ENCODE data around the gene GCM1. TPM values are rescaled to one million over a fixed set of nuclear protein-coding genes. Genes with fewer than 3 reads are reported as not detected.

GCM1 gene
- total RNA-seq, 6 experiments from 2014 or later = not detected

DNA sequence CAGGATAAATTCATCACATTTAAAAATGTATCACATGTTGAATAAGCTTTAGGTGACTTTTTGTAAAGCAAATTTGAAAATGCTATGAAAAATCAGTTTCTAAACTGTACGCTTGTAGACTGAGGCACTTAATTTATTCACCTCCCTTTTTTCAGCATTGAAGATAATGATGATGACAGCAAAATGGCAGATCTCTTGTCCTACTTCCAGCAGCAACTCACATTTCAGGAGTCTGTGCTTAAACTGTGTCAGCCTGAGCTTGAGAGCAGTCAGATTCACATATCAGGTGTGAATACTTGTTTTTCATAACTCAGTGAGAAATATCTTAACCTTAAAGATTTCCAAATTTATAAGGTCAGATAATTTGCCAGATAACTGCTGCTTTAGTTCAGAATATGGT, 67.8 kb downstream of the GCM1 start:
- TF ChIP-seq, protein P1, sequence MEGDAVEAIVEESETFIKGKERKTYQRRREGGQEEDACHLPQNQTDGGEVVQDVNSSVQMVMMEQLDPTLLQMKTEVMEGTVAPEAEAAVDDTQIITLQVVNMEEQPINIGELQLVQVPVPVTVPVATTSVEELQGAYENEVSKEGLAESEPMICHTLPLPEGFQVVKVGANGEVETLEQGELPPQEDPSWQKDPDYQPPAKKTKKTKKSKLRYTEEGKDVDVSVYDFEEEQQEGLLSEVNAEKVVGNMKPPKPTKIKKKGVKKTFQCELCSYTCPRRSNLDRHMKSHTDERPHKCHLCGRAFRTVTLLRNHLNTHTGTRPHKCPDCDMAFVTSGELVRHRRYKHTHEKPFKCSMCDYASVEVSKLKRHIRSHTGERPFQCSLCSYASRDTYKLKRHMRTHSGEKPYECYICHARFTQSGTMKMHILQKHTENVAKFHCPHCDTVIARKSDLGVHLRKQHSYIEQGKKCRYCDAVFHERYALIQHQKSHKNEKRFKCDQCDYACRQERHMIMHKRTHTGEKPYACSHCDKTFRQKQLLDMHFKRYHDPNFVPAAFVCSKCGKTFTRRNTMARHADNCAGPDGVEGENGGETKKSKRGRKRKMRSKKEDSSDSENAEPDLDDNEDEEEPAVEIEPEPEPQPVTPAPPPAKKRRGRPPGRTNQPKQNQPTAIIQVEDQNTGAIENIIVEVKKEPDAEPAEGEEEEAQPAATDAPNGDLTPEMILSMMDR (IDR thresholded peaks at IDR 0.05) = no peak
- no peak for DNase-seq
- H3K27me3 Mint-ChIP-seq (ENCODE audit: insufficient read depth) = no peaks in the 10 kb centered on the region
- no peak overlapping the region for H3K27ac Mint-ChIP-seq
- peaks cover 29% of the 10 kb centered on the region for H3K36me3 Mint-ChIP-seq (ENCODE audit: low read depth)
- H3K9me3 Mint-ChIP-seq = no peaks in the 10 kb centered on the region
- H3K4me3 Mint-ChIP-seq = no peak overlapping the region
- no peaks in the 10 kb centered on the region for H3K4me1 Mint-ChIP-seq (ENCODE audit: low read depth)

Other genes with a start within 250 kb of the GCM1 start
- not detected for gene GSTA3, start 239.1 kb downstream of the GCM1 start, total RNA-seq (2021; fragmentation: NEBNext Ultra II Directional; extraction: Animal tissue kit (Norgen Biotek cat#: 25700))
- gene GSTA4, start 153.6 kb downstream of the GCM1 start, total RNA-seq (2021; fragmentation: NEBNext Ultra II Directional; extraction: Animal tissue kit (Norgen Biotek cat#: 25700)) = 10 to 100 TPM; 15.5 to 21.2 (median 19.7) TPM
- gene CILK1, start 87.0 kb downstream of the GCM1 start, total RNA-seq (2021; fragmentation: NEBNext Ultra II Directional; extraction: Animal tissue kit (Norgen Biotek cat#: 25700)) = 10 to 100 TPM; 13.6 to 17.8 (median 16.2) TPM
- 100 to 1,000 TPM; 105 to 135 (median 122) TPM for gene FBXO9, start 83.4 kb downstream of the GCM1 start, total RNA-seq (2021; fragmentation: NEBNext Ultra II Directional; extraction: Animal tissue kit (Norgen Biotek cat#: 25700))
- 100 to 1,000 TPM in 2 of 6 experiments, 10 to 100 TPM in 4; 82.0 to 104 (median 89.1) TPM for gene ELOVL5, start 200.1 kb upstream of the GCM1 start, total RNA-seq (2021; fragmentation: NEBNext Ultra II Directional; extraction: Animal tissue kit (Norgen Biotek cat#: 25700))